ENCODE results near the gene TAF5L. TPM values are rescaled to one million over a fixed set of nuclear protein-coding genes. Genes with fewer than 3 reads are reported as not detected.

TAF5L gene
- total and polyA plus RNA-seq, 2 experiments from 2014 or later = 5.6 to 17.6 TPM

DNA sequence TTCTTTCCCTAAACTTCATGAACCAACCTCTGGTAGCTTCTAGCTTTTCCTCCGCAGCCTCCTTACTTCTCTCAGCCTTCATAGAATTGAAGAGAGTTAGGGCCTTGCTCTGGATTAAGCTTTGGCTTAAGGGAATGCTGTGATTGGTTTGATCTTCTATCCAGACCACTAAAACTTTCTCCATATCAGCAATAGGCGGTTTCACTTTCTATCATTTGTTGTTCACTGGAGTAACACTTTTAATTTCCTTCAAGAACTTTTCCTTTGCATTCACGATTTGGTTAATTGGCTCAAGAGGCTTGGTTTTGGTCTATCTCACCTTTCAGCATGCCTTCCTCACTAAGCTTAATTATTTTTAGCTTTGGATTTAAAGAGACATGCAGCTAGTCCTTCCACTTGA, 5.2 kb upstream of the TAF5L start (continued):
- TF ChIP-seq, protein P1, sequence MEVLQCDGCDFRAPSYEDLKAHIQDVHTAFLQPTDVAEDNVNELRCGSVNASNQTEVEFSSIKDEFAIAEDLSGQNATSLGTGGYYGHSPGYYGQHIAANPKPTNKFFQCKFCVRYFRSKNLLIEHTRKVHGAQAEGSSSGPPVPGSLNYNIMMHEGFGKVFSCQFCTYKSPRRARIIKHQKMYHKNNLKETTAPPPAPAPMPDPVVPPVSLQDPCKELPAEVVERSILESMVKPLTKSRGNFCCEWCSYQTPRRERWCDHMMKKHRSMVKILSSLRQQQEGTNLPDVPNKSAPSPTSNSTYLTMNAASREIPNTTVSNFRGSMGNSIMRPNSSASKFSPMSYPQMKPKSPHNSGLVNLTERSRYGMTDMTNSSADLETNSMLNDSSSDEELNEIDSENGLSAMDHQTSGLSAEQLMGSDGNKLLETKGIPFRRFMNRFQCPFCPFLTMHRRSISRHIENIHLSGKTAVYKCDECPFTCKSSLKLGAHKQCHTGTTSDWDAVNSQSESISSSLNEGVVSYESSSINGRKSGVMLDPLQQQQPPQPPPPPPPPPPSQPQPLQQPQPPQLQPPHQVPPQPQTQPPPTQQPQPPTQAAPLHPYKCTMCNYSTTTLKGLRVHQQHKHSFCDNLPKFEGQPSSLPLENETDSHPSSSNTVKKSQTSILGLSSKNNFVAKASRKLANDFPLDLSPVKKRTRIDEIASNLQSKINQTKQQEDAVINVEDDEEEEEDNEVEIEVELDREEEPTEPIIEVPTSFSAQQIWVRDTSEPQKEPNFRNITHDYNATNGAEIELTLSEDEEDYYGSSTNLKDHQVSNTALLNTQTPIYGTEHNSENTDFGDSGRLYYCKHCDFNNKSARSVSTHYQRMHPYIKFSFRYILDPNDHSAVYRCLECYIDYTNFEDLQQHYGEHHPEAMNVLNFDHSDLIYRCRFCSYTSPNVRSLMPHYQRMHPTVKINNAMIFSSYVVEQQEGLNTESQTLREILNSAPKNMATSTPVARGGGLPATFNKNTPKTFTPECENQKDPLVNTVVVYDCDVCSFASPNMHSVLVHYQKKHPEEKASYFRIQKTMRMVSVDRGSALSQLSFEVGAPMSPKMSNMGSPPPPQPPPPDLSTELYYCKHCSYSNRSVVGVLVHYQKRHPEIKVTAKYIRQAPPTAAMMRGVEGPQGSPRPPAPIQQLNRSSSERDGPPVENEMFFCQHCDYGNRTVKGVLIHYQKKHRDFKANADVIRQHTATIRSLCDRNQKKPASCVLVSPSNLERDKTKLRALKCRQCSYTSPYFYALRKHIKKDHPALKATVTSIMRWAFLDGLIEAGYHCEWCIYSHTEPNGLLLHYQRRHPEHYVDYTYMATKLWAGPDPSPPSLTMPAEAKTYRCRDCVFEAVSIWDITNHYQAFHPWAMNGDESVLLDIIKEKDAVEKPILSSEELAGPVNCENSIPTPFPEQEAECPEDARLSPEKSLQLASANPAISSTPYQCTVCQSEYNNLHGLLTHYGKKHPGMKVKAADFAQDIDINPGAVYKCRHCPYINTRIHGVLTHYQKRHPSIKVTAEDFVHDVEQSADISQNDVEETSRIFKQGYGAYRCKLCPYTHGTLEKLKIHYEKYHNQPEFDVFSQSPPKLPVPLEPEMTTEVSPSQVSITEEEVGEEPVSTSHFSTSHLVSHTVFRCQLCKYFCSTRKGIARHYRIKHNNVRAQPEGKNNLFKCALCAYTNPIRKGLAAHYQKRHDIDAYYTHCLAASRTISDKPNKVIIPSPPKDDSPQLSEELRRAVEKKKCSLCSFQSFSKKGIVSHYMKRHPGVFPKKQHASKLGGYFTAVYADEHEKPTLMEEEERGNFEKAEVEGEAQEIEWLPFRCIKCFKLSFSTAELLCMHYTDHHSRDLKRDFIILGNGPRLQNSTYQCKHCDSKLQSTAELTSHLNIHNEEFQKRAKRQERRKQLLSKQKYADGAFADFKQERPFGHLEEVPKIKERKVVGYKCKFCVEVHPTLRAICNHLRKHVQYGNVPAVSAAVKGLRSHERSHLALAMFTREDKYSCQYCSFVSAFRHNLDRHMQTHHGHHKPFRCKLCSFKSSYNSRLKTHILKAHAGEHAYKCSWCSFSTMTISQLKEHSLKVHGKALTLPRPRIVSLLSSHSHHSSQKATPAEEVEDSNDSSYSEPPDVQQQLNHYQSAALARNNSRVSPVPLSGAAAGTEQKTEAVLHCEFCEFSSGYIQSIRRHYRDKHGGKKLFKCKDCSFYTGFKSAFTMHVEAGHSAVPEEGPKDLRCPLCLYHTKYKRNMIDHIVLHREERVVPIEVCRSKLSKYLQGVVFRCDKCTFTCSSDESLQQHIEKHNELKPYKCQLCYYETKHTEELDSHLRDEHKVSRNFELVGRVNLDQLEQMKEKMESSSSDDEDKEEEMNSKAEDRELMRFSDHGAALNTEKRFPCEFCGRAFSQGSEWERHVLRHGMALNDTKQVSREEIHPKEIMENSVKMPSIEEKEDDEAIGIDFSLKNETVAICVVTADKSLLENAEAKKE (CRISPR knock-in tag; IDR thresholded peaks at IDR 0.05) = no peak
- TF ChIP-seq ZNF331 (CRISPR knock-in tag; IDR thresholded peaks at IDR 0.05; ENCODE audit: low read depth) = no peak
- no peak for TF ChIP-seq JUNB (IDR thresholded peaks at IDR 0.05; ENCODE audit: unreplicated experiment)
- TF ChIP-seq NANOG (IDR thresholded peaks at IDR 0.05; ENCODE audit: borderline replicate concordance) = no peak
- no peak for TF ChIP-seq STAT1 (IDR thresholded peaks at IDR 0.05; ENCODE audit: unreplicated experiment)
- no peak for TF ChIP-seq EZH2 (IDR thresholded peaks at IDR 0.05; ENCODE audit: low read depth, unreplicated experiment)
- TF ChIP-seq ZNF114 (CRISPR knock-in tag; IDR thresholded peaks at IDR 0.05) = no peak
- no peak for TF ChIP-seq EZH2phosphoT487 (IDR thresholded peaks at IDR 0.05; ENCODE audit: unreplicated experiment)
- TF ChIP-seq CTCF (conservative IDR thresholded peaks at IDR 0.05; ENCODE audit: low read depth in 2 of 2) = no peak

Measured in GM23338 (cell line).